Heart left ventricle (tissue), 16 donors: ENCODE results near the gene GHITM. TPM values are rescaled to one million over a fixed set of nuclear protein-coding genes. Genes with fewer than 3 reads are reported as not detected.
"Not testable (repeated sequence)": the region's sequence is repeated elsewhere in the genome, so short reads cannot be mapped to it uniquely, and the experiment has no call there.

Source experiments
- ATAC-seq, 4 donors: fragments of 200-7000 bp; cut with Tn5 transposase; one replicate each; pipeline ENCODE4 v1.9.1; 2020 to 2022; ENCODE audit warnings: moderate library complexity in 4 of 4, mild to moderate bottlenecking in 3 of 4, moderate number of reproducible peaks in 1 of 4
- DNase-seq, 5 donors: peaks; one replicate each; pipeline ENCODE4 v3.0.0-alpha.2; 2020
- H3K27ac ChIP-seq, 12 donors: fragments of 200-600 bp; sonication (generic) in 4 of 12; one replicate each; pipeline versions ENCODE4 v1.5.0 to v1.8.0; 2016 to 2022; ENCODE audit warnings: mild to moderate bottlenecking in 2 of 12
- H3K27me3 ChIP-seq, 9 donors: fragments of 200-600 bp; sonication (generic) in 2 of 9; one replicate each; pipeline versions ENCODE4 v1.5.1 to v1.8.0; 2016 to 2022; ENCODE audit warnings: mild to moderate bottlenecking in 3 of 9
- H3K36me3 ChIP-seq, 9 donors: fragments of 200-600 bp; sonication (generic) in 2 of 9; one replicate each; pipeline versions ENCODE4 v1.5.0 to v1.8.0; 2018 to 2022; ENCODE audit warnings: mild to moderate bottlenecking in 2 of 9
- H3K4me1 ChIP-seq, 12 donors: fragments of 200-600 bp; sonication (generic) in 4 of 12; one replicate each; pipeline versions ENCODE4 v1.5.0 to v1.8.0; 2016 to 2022; ENCODE audit warnings: mild to moderate bottlenecking in 3 of 12
- H3K4me3 ChIP-seq, 12 donors: fragments of 200-600 bp; sonication (generic) in 4 of 12; one replicate each; pipeline versions ENCODE4 v1.5.0 to v1.8.0; 2017 to 2022; ENCODE audit warnings: mild to moderate bottlenecking in 9 of 12, moderate library complexity in 4 of 12
- H3K9me3 ChIP-seq, 12 donors: fragments of 200-600 bp; sonication (generic) in 4 of 12; one replicate each; pipeline versions ENCODE4 v1.5.0 to v1.8.0; 2016 to 2022; ENCODE audit warnings: mild to moderate bottlenecking in 1 of 12
- CTCF ChIP-seq, 12 donors: fragments of 200-600 bp; sonication (generic) in 4 of 12; IDR thresholded peaks; one replicate each; pipeline versions ENCODE4 v1.5.0 to v1.8.0; 2018 to 2022; ENCODE audit warnings: antibody characterized with exemption in 12 of 12, mild to moderate bottlenecking in 5 of 12
- POLR2A ChIP-seq, 2 donors: fragments of 450-650 bp; IDR thresholded peaks; one replicate each; pipeline ENCODE4 v1.6.1; 2017; ENCODE audit warnings: antibody characterized with exemption in 2 of 2, mild to moderate bottlenecking in 2 of 2, moderate library complexity in 2 of 2
- WGBS, 4 donors: extraction: QIAGEN DNeasy Blood & Tissue Kit in 2 of 4; methylation state at CpG; one replicate each; pipeline versions ENCODE4 v1.1.5 to v1.1.7; 2013 to 2018; 5-methylcytosine and 5-hydroxymethylcytosine counted together
- intact Hi-C, 10 donors: fragments of 100-400 bp; cut with DNase I; formaldehyde crosslinking; loops; one replicate each; pipeline versions ENCODE4 v1.11.1 to v1.14.2; 2022
- polyA plus RNA-seq, 2 donors: library from polyadenylated mRNA; stranded (reverse); fragments of 200-250 nt; gene quantifications; one replicate each; pipeline ENCODE4 v1.2.3, GENCODE V29; 2013
- total RNA-seq, 9 donors: library from RNA; depleted of rRNA in 2 of 9; stranded (reverse); fragments of >200 nt in 2 of 9; fragmentation: NEBNext Ultra II Directional in 3 of 9; extraction: Animal tissue kit (Norgen Biotek cat#: 25700) in 3 of 9; gene quantifications; one replicate each; pipeline versions ENCODE4 v1.1.0 to v1.2.4, GENCODE V29; 2016 to 2023
- donor health status: ischemic (EF 13 %, LVEDD 7.1; RV severe dilation, severe dysfunction).
- donor health status: healthy with polysubstance abuse.
- donor health status: DM: no; HTN: yes; CAD: no.
- donor health status: DM: no; HTN: no; CAD: no.
- donor health status: ischemic (EF 25% LVEDD 6.9; RV normal size, moderate dysfunction).
- donor health status: ischemic (EF 25% LVEDD 5.7; RV mildly dilated, moderate dysfunction).
- donor health status: healthy.
- donor health status: DM: yes; HTN: yes; CAD: no.
- donor health status: ischemic (EF 35%, LVEDD 5.7; RV mildly dilated, moderate dysfunction).
- donor health status: nonischemic (EF 11% LVEDD 7.7; RV severe dilation, severe dysfunction).
- donor health status: DM: yes; HTN: yes; CAD: no.
- donor health status: PGD.
- donor health status: ischemic (EF 29% LVEDD 5.4; RV normal size, mild dysfunction).
- donor health status: nonischemic (EF 23%, LVEDD 6.1; RV moderate dilation, normal function).

GHITM gene
- total and polyA plus RNA-seq, 11 donors, result 274 to 603 (median 393) TPM

GRCh38 chr10:84148006-84148597, 8.8 kb downstream of the GHITM start:
- WGBS, 4 donors, result 81 to 86% (median 83%) methylated on average over 9 of the region's 9 CpGs
- not testable (repeated sequence) for DNase-seq, H3K27me3 ChIP-seq, H3K4me3 ChIP-seq, H3K4me1 ChIP-seq, H3K27ac ChIP-seq, H3K9me3 ChIP-seq
- H3K36me3 ChIP-seq, result peaks cover 0 to 100% (median 97%) of the 10 kb centered on the region in 9 donors
- peak in 1 of 4 donors; percentile 53 for ATAC-seq
- TF ChIP-seq CTCF (IDR thresholded peaks at IDR 0.05), result peak; percentile 54 to 80 (median 64)
- intact Hi-C loops, result loop anchor here in 3 of 10 donors (5.0 kb wide), 1 partner anchor 59 kb away; no protein-coding TSS in a partner anchor

GRCh38 chr10:84149854-84150253, 10.5 kb downstream of the GHITM start:
- Histone ChIP-seq H3K27me3 (no peaks in the 10 kb centered on the region), H3K9me3 (no peaks in the 10 kb centered on the region), H3K4me1 (no peaks in the 10 kb centered on the region), H3K36me3 (peaks cover 0 to 100% (median 97%) of the 10 kb centered on the region in 9 donors), H3K4me3 (no peak overlapping the region), H3K27ac (no peak overlapping the region)
- WGBS, 4 donors, result 90 to 95% (median 92%) methylated on average over 2 of the region's 2 CpGs
- intact Hi-C loops, result loop anchor here in 6 of 10 donors (5.0 kb wide), 4 partner anchors 47 to 187 kb away; no protein-coding TSS in a partner anchor
- no peak for TF ChIP-seq CTCF (IDR thresholded peaks at IDR 0.05)
- no peak for TF ChIP-seq POLR2A (IDR thresholded peaks at IDR 0.05)
- DNase-seq (no peak), ATAC-seq (peak in 1 of 4 donors; percentile 51)

GRCh38 chr10:84152769-84153168, 13.5 kb downstream of the GHITM start:
- Histone ChIP-seq H3K9me3 (no peaks in the 10 kb centered on the region), H3K4me3 (no peak overlapping the region), H3K27ac (no peak overlapping the region), H3K27me3 (no peaks in the 10 kb centered on the region), H3K4me1 (no peaks in the 10 kb centered on the region), H3K36me3 (peaks cover 0 to 81% (median 76%) of the 10 kb centered on the region in 9 donors)
- ATAC-seq (no peak), DNase-seq (no peak)
- TF ChIP-seq CTCF (IDR thresholded peaks at IDR 0.05) (no peak), POLR2A (IDR thresholded peaks at IDR 0.05) (no peak)
- intact Hi-C loops, result loop anchor here in 3 of 10 donors (5.0 kb wide), 3 partner anchors 45 to 185 kb away; no protein-coding TSS in a partner anchor

GRCh38 chr10:84155521-84155920, 16.2 kb downstream of the GHITM start:
- intact Hi-C loops, result no loop called here
- H3K36me3 ChIP-seq, result peaks cover 0 to 55% (median 50%) of the 10 kb centered on the region in 9 donors
- no peak overlapping the region for H3K27ac ChIP-seq
- no peaks in the 10 kb centered on the region for H3K9me3 ChIP-seq
- no peaks in the 10 kb centered on the region for H3K27me3 ChIP-seq
- no peak overlapping the region for H3K4me3 ChIP-seq
- no peaks in the 10 kb centered on the region for H3K4me1 ChIP-seq
- ATAC-seq (peak in 1 of 4 donors; percentile 10), DNase-seq (no peak)
- 89 to 96% (median 92%) methylated on average over 4 of the region's 4 CpGs for WGBS, 4 donors
- no peak for TF ChIP-seq POLR2A (IDR thresholded peaks at IDR 0.05)
- TF ChIP-seq CTCF (IDR thresholded peaks at IDR 0.05), result no peak
